ENCODE measurements around the gene SNIP1.

DNA sequence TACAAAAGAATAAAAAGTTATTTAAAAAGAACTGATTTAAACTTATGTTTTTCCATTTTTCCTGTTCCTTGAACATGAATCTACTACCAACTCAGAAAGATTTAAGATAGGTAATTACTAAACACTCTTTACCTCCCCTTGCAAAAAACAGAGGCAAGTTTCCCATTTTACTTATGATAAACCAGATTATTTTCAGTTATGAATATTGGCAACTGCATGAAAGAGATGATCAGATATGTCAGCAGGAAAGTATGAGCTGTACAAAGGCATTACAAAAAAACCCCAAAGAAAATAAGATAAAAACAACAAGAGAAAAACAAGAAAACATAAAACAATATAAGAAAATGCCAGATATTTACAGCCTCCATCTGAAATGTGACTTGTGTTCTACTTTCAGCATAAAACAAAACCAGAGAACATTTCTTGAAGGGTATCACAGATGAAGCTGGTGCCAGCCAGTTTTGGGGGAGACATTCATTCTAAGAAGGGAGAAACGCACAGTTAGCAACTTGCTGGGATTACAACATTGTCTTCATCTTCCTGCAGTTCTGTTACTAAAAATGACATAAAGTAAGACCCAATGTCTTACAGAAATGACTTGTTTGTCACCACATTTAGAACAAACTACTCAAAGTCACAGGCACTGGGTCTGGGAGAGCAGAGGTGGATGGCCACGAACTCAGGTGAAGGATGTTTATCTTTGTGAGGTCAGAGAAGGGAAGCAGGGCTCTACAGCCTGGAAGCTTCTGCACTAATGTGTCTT lies 60.6 kb downstream of the SNIP1 start:
- TF ChIP-seq, protein P1, sequence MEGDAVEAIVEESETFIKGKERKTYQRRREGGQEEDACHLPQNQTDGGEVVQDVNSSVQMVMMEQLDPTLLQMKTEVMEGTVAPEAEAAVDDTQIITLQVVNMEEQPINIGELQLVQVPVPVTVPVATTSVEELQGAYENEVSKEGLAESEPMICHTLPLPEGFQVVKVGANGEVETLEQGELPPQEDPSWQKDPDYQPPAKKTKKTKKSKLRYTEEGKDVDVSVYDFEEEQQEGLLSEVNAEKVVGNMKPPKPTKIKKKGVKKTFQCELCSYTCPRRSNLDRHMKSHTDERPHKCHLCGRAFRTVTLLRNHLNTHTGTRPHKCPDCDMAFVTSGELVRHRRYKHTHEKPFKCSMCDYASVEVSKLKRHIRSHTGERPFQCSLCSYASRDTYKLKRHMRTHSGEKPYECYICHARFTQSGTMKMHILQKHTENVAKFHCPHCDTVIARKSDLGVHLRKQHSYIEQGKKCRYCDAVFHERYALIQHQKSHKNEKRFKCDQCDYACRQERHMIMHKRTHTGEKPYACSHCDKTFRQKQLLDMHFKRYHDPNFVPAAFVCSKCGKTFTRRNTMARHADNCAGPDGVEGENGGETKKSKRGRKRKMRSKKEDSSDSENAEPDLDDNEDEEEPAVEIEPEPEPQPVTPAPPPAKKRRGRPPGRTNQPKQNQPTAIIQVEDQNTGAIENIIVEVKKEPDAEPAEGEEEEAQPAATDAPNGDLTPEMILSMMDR (IDR thresholded peaks at IDR 0.05; ENCODE audit: borderline replicate concordance, extremely low read depth, low read length, poor library complexity, severe bottlenecking), result no peak
- TF ChIP-seq EZH2 (IDR thresholded peaks at IDR 0.05; ENCODE audit: borderline replicate concordance, low read depth, low read length, severe bottlenecking), result no peak
